Measurements from ENCODE around the gene PIGX.
"Not testable (repeated sequence)": the region's sequence is repeated elsewhere in the genome, so short reads cannot be mapped to it uniquely, and the experiment has no call there.

PIGX gene

DNA sequence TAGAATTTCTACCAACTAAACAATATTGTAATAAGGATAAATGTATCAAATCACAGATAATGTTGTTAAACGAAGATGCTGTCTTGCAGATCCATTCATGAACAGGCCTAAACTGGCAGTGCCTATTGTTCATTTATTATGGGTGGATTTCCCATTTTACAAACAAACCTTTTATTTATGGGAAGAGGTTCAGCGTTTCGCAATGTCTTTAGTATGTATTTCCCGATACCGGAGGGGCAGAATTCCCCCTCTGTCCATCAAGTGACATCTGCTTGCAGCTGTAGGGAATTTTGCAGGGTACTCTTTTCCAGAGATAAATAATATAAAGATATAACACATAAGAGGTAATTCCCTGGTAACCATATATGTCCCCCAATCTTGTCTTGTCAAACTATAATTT, 5.8 kb upstream of the PIGX start:
- DNase-seq (ENCODE audit: low spot score): no peak

DNA sequence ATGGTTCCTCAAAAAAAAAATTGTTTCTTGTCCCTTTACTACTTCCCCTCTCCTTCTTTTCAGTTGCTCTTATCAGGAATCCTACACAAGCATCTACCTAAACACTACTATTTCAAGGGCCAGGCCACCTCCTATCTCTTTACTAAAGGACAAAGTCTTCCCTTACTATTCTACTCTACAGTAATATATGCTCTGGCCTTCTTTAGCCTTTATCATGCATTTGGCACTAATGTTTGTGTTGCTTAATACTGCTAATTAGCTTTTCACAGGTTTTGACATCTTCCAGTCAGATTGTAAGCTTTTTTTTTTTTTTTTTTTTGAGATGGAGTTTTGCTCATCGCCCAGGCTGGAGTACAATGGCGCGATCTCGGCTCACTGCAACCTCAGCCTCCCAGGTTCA, 5.4 kb upstream of the PIGX start:
- DNase-seq (ENCODE audit: low spot score): no peak

DNA sequence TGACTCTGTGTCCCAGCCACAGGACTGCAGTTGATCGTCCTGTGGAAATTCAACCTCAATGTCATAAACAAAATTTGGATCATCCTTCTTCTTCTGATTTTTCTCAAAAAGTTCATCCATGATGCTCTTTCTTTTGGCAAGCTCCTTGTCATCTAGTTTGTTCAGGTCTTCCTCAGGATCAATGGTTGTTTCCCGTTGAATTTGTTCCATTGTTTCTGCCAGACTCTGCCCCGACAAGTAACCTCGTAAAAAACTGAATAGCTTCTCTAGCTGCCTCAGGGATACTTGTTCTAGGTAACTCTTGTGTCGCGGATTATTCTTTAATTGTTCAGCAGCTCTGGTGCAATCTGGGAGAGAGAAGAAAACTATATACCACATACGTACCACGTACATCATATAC, 4.6 kb upstream of the PIGX start:
- DNase-seq (ENCODE audit: low spot score): no peak

DNA sequence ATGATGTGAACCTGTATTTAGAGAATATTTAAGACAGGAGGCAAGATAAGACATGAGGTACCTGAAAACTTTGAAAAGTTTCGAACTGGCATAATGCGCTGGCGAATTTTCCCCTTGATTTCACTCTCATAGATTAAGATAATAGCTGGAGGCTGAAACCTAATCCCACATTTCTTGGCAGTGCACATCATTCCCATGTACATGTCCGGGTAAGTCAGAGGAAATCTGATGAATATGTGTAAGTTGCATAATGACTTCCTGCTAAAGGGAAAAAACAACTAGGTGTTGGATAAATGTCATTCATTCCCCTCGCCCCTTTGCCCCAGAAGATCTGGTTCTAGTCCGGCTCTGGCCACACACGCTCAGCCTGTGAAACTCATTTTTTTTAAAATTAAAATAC, 3.7 kb upstream of the PIGX start:
- DNase-seq (ENCODE audit: low spot score): no peak

DNA sequence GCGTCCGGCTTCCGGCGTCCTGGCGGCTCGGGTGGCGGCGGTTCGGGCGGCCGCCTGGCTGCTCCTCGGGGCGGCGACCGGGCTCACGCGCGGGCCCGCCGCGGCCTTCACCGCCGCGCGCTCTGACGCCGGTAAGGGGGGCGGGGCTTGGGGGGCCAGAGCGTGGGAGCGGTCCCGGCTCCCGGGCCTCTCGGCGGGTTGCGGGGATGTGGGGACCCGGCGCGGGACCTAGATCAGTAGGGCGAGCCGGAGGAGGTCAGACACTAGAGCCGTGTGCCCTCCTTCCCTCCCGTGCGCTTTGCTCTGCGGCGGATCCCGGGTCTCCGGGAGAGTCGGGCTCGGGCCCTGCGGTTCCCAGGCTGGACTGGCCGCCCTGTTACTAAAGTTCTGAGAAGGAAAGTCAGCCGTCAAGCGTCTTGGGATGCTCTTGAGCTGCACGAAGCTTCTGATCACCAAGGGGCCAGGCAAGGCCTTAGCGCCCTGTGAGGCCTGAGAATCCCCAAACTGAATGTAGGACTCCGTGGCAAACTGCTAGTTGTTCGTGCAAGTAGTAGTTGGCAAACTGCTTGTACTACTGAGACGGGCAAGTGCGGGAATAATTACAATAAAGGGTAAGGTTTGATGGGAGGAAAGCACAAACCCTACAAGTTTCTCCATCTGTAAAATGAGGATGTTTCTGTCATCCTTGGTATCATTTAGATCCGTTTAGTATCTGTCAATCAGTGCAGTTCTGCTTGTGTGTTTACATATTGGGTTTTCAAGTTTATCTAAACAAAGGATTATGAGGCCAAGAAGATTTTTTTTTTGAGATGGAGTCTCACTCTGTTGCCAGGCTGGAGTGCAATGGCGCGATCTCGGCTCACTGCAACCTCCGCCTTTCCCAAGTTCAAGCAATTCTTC, 587 bp downstream of the PIGX start:
- DNase-seq (ENCODE audit: low spot score): peak; percentile 59

DNA sequence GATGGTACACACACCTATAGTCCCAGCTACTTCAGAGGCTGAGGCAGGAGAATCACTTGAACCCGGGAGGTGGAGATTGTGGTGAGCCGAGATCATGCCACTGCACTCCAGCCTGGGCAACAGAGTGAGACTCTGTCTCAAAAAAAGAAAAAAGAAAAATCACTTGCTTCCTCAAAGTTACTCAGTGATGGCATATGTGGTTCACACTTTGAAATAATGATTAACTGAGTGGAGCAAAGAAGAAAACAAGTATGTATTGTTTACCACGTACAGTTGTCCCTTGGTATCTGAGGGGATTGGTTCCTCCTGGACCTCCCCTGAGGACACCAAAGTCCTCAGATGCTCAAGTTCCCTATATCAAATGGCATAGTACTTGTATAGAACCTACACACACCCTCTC, 5.0 kb downstream of the PIGX start:
- not testable (repeated sequence) for DNase-seq (ENCODE audit: low spot score)

DNA sequence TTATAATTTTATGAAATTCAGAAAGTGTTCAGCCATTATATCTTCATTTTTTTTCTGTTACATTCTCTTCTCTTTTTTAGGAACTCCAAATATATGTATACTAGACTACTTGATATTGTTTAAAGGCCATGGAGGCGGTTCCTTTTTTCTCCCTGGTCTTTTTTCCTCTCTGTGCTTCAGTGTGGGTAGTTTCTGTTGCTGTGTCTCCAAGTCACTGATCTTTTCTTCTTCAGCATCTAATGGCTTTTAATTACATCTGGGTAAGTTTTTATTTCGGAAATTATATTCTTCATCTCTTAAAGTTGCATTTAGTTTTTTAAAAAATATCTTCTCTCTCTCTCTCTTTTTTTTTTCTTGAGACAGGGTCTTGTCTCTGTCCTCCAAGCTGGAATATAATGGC, 8.9 kb downstream of the PIGX start:
- DNase-seq (ENCODE audit: low spot score): no peak

DNA sequence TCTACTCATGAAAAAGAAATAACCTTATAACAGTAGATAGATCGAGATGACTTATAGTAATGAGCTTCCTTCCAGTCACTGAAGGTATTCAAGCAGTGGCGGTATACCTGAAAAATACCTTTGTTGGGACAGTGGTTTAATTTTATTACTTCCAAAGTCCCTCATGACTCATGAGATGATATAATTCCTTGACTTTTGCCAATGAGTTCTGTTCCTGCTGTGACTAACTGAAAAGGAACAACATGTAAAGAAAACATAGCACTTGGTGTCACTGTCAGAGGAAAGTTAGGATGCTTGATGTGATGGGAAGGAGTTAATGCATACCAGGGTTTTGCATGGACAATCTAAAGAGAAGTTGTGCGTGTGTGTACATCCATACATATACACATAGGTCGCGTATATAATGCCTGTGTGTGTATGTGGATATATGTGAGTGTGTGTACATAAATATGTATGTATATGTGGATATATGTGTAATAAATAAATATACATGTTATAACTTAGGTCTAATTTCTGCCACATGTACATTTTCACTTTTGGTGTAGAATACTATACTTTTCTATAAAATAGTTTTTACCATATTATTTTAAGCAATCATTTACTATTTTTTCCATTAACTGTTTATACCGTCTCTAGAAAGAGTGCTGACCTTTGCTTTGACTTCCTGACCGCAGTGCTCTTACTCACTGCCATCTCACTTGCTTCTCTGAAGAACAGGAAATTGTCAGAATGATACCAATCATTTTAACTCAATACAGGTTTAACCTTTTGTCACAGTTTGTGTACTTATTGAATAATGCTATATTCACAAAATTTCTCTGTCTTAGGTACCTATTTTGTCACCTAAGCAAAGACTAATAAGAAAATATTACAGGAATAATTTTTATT, 14.9 kb downstream of the PIGX start:
- peak; percentile 59 for DNase-seq (ENCODE audit: low spot score)

DNA sequence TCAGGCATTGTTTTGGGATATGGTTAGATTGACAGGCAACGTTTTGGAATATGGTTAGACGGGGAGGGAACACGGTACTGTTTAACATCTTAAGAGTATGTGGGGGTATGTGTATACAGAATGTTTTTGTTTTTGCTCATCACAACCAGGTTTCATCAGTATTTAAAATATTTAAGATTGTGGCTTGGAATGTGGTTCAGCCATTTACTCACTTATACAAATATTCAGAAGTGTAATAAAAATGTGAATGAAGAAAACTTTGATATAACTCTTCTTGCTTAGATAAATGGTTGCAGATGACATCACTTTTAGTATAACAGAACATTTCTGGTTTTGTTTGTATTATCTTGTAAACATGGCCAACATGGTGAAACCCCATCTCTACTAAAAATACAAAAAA, 23.6 kb downstream of the PIGX start:
- DNase-seq (ENCODE audit: low spot score): no peak

DNA sequence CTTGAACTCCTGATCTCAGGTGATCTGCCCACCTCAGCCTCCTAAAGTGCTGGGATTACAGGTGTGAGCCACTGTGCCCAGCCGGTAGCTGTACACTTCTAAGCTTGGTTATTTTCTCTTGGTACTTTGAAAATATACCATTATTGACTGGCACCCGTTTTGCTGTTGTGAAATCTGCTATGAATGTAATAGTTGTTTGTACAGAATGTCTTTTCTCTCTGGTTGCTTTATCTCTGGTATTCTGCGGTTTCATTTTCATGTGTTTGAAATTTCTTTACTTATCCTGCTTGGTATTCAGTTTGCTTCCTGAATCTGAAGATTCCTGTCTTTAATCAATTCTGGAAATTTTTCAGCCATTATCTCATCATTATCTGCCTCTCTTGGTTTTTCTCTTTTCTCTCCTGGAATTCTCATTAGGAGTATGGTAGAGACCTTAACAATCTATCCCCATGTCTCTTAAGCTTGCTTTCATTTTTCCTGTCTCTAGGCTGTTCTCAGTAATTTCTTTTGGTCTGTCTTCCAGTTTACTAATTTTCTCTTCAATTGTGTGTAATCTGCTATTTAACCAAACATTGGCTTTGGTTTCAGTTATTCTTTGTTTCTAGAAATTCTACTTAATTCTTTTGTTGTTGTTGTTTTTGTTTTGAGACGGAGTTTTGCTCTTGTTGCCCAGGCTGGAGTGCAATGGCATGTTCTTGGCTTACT, 24.6 kb downstream of the PIGX start:
- no peak for DNase-seq (ENCODE audit: low spot score)

DNA sequence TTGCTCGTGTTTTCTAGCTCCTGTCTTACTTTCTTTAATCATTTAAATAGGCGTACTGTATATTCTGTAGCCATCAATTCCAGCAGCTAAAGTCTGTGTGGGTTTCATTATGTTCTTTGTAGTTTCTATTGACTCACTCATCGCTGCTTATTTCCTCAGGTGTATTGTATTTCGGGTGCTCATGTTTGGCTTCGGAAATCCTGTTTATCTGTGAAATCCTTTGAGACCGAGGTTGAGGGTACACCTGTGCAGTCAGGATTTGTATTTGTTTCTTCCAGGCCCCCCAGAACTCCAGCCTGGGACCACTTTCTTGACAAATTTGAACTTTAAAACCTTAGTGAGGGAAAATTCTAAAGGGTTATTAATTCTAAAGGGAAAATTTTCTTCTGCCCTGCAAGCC, 25.5 kb downstream of the PIGX start:
- DNase-seq (ENCODE audit: low spot score): no peak

DNA sequence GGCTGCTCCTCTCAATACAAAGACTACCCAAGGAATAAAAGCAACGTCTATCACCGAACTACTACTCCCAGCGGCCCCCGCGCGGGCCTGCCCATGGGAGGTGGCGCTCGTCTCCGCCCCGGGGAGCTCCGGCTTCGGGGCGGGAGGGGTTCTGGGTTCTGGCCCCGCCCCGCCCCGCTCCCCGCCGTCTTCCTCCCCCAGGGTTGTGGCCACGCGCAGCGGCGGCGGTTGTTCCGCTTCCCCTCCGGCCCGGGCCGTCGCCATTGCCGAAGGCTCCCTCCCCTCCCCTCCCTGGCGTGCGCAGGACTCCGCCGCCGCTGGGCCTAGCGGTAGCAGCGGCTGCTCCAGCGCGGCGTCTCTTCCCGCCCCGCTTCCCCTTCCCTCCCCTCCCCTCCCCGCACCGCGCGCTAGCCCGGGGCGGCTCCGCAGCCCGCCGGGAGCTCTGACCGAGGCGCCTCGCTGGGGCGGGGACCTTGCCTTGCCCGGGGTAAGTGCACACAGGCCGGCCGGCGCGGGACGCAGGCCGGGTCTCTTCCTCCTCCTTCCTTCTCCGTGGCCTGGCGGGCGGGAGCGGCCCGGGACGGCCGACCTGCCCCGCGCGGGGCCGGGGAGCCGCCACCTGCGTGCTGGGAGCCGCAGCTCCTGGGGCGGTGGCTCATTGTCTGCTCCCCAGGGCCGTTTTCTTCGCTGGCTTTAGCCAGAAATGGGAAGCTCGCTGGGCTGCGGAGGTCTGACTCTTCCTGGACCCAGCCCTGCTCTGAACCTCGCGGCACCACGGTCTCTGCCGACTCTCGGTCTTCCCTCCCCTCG, 27.7 kb downstream of the PIGX start, which contains the start of gene PAK2:
TSS of gene PAK2 (plus strand) at position 187 of the 810 bp plus-strand sequence. CDS start 42,790 bp downstream, outside the sequence.
- DNase-seq (ENCODE audit: low spot score): peak; percentile 90

DNA sequence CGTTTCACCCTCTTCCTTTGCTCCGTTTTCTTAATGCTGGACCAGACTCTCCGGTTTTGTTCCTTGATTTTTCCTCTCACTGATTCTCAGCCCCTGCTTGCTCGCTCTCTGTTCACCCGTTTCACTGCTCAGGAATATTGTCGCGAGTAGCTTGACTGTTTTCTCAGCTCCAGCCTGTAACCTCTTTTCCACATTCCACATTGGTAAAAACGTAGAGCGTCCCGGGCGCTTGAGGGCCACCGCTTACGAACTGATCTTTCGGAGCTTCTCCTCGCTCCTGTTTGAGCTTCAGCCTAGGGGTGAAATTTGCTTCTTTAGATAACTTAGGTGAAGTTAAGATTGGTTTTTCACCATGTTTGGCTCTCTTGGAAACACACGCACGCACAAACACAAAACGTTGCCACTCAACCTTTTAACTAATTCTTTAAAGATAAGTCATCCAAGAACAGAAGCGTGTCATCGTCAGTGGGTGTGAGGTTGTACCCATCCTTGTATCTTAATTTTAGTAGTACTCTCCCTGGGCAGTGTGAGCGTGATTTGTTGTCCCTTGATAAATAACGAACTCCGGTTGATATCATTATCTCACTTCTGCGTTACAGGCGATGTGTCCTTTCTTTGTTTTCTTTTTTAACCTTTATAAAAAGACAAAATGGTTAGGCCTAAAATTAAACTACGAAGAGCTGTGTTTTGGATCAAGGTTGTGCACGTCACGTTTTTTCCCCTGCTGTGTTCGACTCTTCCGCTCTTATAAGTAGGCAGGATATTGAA, 28.5 kb downstream of the PIGX start:
- peak; percentile 31 for DNase-seq (ENCODE audit: low spot score)

DNA sequence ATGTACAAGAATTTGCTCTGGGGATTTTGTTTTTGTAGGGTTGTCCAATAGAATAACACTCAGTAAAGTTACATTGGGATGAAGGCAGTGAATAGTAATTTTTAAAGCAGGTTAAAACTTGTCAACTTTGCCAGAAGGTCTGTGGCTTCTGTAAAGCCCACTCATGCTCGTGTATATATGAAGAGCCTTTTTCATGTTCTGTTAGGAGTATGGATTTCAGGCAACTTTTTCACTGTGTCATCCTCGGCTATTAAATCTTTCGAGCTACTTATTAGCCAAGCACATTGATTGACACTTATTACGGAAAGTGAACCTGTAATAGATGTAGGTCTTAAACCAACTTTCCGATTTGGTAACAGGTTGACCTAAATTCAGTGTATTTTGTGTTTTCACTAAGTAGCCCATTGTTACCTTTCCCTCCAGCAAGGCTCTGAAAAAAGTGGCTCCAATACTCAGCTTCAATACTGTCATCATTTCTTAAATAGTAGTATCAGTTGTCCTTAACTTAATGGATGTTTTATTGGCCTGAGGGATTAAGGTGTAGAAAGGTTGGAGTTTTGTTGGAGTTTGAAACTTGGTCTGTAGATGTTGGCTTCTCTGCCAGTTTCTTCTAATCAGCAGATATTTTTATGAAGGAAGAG, 29.2 kb downstream of the PIGX start:
- DNase-seq (ENCODE audit: low spot score): no peak

DNA sequence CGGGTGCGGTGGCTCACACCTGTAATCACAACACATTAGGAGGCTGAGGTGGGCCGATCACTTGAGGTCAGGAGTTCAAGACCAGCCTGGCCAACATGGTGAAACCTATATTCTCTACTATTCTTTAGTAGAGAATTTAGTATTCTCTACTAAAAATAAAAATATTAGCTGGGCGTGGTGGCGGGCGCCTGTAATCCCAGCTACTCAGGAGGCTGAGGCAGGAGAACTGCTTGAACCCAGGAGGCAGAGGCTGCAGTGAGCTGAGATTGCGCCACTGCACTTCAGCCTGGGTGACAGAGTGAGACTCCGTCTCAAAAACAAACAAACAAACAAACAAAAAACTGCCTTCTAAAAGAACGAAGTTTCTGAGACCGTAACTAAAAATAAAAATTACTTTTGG, 31.4 kb downstream of the PIGX start:
- DNase-seq (ENCODE audit: low spot score): not testable (repeated sequence)

DNA sequence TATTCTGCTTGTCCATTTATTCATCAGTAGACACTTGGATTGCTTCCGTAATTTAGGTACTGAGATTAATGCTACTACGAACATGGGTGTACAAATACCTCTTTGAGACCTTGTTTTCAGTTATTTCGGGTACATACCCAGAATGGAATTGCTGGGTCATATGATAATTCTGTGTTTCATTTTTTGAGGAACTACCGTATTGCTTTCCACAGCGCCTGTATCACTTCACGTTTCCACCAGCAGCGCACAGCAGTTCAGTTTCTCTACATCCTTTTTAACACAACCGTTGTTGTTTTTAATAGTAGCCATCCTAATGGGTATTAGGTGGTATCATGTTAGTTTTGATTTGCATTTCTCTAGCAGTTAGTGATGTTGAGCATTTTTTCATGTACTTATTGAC, 36.9 kb downstream of the PIGX start:
- no peak for DNase-seq (ENCODE audit: low spot score)

DNA sequence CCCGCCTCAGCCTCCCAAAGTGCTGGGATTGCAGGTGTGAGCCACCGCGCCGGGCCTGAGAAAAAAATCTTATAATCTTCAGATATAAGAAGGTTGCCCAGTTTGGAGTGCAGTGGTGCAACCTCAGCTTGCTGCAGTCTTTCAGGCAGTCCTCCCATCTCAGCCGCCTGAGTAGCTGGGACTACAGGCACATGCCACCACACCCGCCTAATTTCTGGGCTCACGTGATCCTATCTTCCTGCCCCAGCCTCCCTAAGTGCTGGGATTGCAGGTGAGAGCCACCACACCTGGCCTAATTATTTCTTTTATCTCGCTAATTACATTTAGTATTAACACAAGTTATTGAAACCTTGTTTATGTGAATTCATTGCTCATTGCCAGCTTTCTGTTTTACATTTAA, 41.0 kb downstream of the PIGX start:
- no peak for DNase-seq (ENCODE audit: low spot score)

DNA sequence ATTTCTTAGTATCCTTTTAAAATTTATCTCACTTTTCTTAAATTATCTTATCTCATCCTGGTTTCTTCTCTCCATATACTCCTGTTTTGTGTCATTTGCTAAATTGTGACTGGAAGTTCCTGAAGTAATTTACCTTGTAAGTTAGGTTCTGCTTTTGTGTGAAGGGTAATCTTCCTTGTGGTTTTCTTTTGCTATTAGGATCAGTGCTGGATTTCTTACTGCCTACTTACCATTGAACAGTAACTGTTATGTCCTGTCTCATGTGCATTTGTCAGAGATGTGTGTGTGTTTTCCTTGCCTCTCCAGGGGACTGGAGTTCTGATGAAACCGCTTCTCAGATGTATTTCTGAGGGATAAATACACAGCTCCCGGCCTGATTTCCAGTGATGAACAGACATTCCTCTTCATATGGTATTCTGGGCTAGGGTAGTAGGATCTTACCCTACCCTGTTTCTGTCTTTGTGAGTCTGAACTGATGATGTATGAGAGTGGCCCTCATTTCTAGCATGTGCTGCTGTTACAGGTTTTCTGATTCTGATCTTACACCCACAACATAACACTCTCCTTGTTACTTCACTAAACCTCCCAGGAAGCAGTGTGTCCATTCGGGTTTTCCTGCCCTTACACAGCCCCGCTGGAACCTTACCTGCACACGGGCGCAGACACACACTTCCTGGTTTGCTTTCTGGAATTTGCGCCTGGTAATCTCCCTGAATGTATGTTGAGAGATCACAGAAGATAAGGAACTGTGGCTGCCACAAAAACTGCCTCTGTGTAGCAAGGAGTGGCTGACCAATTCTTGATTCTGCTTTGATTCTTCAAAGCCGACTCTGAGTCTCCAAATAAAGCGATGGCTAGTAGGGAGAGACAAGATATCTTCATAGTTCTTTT, 42.2 kb downstream of the PIGX start:
- no peak for DNase-seq (ENCODE audit: low spot score)

DNA sequence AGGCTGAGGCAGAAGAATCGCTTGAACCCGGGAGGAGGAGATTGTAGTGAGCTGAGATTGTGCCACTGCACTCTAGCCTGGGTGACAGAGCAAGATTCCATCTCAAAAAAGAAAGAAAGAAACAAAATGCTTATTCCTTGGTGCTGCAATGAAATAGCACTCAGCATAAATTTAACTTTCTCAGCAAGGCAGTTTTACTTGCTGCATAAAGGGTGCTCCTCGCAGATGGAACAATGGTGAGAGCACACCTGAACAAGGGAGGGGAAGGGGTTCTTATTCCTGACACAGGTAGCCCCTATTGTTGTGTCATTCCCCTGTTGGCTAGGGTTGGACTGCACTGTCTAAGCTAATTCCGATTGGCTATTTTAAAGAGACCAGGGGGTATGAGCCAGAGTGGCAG, 44.6 kb downstream of the PIGX start:
- DNase-seq (ENCODE audit: low spot score): no peak
